ENCODE measurements around the gene MYBPC2.

Gene MYBPC2

GRCh38 chr19:50398675-50399367 is 33.9 kb upstream of the MYBPC2 start:
- no peaks in the 10 kb centered on the region for H3K27me3 ChIP-seq
- H3K4me1 ChIP-seq, result no peaks in the 10 kb centered on the region
- H3K9me3 ChIP-seq, result no peaks in the 10 kb centered on the region
- H3K4me3 ChIP-seq (ENCODE audit: low read depth, low read length), result no peak overlapping the region
- TF ChIP-seq CTCF (IDR thresholded peaks at IDR 0.05; ENCODE audit: low read depth, low read length), result no peak
- no peak for DNase-seq
- peaks cover 37% of the 10 kb centered on the region for H3K36me3 ChIP-seq

- H3K4me3 ChIP-seq (ENCODE audit: low read depth, low read length), result no peak overlapping the region
- no peak for TF ChIP-seq CTCF (IDR thresholded peaks at IDR 0.05; ENCODE audit: low read depth, low read length)
- peaks cover 36% of the 10 kb centered on the region for H3K36me3 ChIP-seq
- DNase-seq, result no peak
- no peaks in the 10 kb centered on the region for H3K9me3 ChIP-seq
- no peaks in the 10 kb centered on the region for H3K4me1 ChIP-seq
- no peaks in the 10 kb centered on the region for H3K27me3 ChIP-seq
These were observed 33.3 kb upstream of the MYBPC2 start for GRCh38 chr19:50399368-50399745.

- H3K4me3 ChIP-seq (ENCODE audit: low read depth, low read length), result no peak overlapping the region
- no peaks in the 10 kb centered on the region for H3K4me1 ChIP-seq
- no peaks in the 10 kb centered on the region for H3K9me3 ChIP-seq
- H3K27me3 ChIP-seq, result no peaks in the 10 kb centered on the region
- no peak for DNase-seq
- peaks cover 50% of the 10 kb centered on the region for H3K36me3 ChIP-seq
- no peak for TF ChIP-seq CTCF (IDR thresholded peaks at IDR 0.05; ENCODE audit: low read depth, low read length)
These were observed 30.9 kb upstream of the MYBPC2 start for GRCh38 chr19:50401605-50402450.

DNA sequence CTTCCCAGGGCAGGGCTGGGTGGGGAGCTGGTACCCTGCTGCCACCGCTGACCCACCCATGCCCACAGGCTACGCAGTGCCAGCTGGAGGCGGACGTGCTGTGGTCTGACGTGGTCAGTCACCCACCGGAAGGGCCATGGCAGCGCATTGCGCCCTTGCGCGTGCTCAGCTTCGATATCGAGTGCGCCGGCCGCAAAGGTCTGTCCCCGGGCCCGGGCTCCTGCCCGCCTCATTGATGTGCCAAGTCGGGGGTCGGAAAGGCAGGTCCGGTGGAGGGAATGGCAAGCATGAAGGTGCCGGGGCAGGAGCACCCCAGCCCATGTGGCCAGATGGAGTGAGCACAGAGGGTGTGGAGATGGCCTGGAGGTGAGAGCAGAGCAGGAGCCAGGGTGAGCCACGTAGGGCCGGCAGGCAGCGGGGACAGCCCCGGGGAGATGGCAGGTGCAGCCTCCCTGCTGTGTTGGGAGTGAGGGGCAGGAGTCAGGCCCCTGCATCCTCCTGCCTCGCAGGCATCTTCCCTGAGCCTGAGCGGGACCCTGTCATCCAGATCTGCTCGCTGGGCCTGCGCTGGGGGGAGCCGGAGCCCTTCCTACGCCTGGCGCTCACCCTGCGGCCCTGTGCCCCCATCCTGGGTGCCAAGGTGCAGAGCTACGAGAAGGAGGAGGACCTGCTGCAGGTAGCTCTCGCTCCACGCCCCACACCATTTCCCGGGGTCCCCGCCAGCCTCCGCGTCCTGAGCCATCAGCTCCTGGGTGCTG is 30.0 kb upstream of the MYBPC2 start:
- no peak for TF ChIP-seq CTCF (IDR thresholded peaks at IDR 0.05; ENCODE audit: low read depth, low read length)
- no peak for DNase-seq
- Histone ChIP-seq H3K27me3 (no peaks in the 10 kb centered on the region), H3K36me3 (peaks cover 54% of the 10 kb centered on the region), H3K4me1 (no peaks in the 10 kb centered on the region), H3K9me3 (no peaks in the 10 kb centered on the region), H3K4me3 (ENCODE audit: low read depth, low read length) (no peak overlapping the region)

- no peak for TF ChIP-seq CTCF (IDR thresholded peaks at IDR 0.05; ENCODE audit: low read depth, low read length)
- Histone ChIP-seq H3K4me3 (ENCODE audit: low read depth, low read length) (no peak overlapping the region), H3K9me3 (no peaks in the 10 kb centered on the region), H3K36me3 (peaks cover 48% of the 10 kb centered on the region), H3K27me3 (no peaks in the 10 kb centered on the region), H3K4me1 (no peaks in the 10 kb centered on the region)
- no peak for DNase-seq
These were observed 26.4 kb upstream of the MYBPC2 start for GRCh38 chr19:50406156-50406820.

Measured in BE2C (cell line).